ENCODE measurements around the gene TBATA.

TBATA gene

GRCh38 chr10:70812814-70813213 lies 27.6 kb upstream of the TBATA start:
- TF ChIP-seq CTCF (IDR thresholded peaks at IDR 0.05; ENCODE audit: insufficient read depth, low read length, poor library complexity, severe bottlenecking), result no peak
- no peaks in the 10 kb centered on the region for H3K36me3 ChIP-seq (ENCODE audit: control insufficient read depth, insufficient read depth, low read length)
- H3K27me3 ChIP-seq (replicated peaks; ENCODE audit: control insufficient read depth, insufficient read depth, low read length), result no peaks in the 10 kb centered on the region; the same call in 1 of the 2 replicates
- no peak for DNase-seq (ENCODE audit: extremely low read depth, insufficient read length)
- no peak overlapping the region for H3K4me3 ChIP-seq (replicated peaks; ENCODE audit: low read depth, low read length)

GRCh38 chr10:70811881-70812280 lies 26.7 kb upstream of the TBATA start:
- no peak for DNase-seq (ENCODE audit: extremely low read depth, insufficient read length)
- no peak for TF ChIP-seq CTCF (IDR thresholded peaks at IDR 0.05; ENCODE audit: insufficient read depth, low read length, poor library complexity, severe bottlenecking)
- H3K4me3 ChIP-seq (replicated peaks; ENCODE audit: low read depth, low read length), result no peak overlapping the region
- H3K36me3 ChIP-seq (ENCODE audit: control insufficient read depth, insufficient read depth, low read length), result no peaks in the 10 kb centered on the region
- H3K27me3 ChIP-seq (replicated peaks; ENCODE audit: control insufficient read depth, insufficient read depth, low read length), result peaks cover 2% of the 10 kb centered on the region; the same call in 1 of the 2 replicates

DNA sequence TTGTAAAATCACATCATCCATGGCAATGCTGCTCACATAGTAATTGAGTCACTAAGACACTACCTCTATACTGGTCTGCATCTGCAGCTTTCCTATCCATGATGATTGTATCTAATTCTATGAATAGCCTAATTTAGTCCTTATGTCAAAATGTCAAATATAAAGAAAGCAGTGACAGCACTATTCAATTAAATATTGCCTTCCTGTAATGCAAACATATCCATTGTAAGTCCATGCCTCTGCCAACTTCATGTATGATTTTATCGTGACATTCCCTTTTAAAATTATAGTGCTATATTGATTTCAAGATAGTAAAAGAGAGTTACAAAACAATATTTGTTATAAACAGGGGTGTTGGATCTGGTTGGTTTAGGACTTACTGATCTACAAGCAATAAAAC lies 25.8 kb upstream of the TBATA start:
- Histone ChIP-seq H3K4me3 (replicated peaks; ENCODE audit: low read depth, low read length) (no peak overlapping the region), H3K36me3 (ENCODE audit: control insufficient read depth, insufficient read depth, low read length) (no peaks in the 10 kb centered on the region), H3K27me3 (replicated peaks; ENCODE audit: control insufficient read depth, insufficient read depth, low read length) (peaks cover 2% of the 10 kb centered on the region)
- TF ChIP-seq CTCF (IDR thresholded peaks at IDR 0.05; ENCODE audit: insufficient read depth, low read length, poor library complexity, severe bottlenecking), result no peak
- no peak for DNase-seq (ENCODE audit: extremely low read depth, insufficient read length)

- TF ChIP-seq CTCF (IDR thresholded peaks at IDR 0.05; ENCODE audit: insufficient read depth, low read length, poor library complexity, severe bottlenecking), result no peak
- Histone ChIP-seq H3K36me3 (ENCODE audit: control insufficient read depth, insufficient read depth, low read length) (no peaks in the 10 kb centered on the region), H3K4me3 (replicated peaks; ENCODE audit: low read depth, low read length) (no peak overlapping the region), H3K27me3 (replicated peaks; ENCODE audit: control insufficient read depth, insufficient read depth, low read length) (peaks cover 2% of the 10 kb centered on the region)
- DNase-seq (ENCODE audit: extremely low read depth, insufficient read length), result no peak
Observed at GRCh38 chr10:70809726-70810125, 24.5 kb upstream of the TBATA start.

DNA sequence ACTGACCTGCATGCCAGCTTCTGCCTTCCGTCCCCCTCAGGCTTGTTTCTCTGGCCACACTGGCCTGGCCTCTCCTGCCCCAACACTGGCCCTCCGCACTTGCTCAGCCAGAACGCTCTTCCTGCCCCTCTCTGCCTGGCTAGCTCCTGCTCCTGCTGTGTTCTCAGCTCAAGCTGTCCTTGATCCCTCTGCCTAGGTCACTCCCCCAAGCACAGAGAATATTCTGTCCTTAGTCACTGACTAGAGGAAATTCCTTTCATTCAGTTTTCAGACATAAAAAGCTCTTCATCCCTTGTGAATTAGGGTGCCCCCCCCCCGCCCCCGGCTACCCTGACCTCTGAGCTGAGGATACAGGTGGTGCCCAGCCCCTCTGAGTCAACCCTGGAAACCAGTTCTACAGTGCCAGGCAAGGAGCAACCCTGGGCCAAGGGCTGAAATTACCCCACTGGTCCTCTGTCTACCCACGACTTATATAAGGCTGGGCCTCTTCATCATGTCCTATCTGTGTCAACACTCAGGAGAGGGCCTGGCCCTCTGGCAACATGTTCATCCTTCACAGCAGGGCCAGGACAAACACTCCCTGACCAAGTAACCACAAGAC lies 23.9 kb upstream of the TBATA start:
- no peak for DNase-seq (ENCODE audit: extremely low read depth, insufficient read length)
- TF ChIP-seq CTCF (IDR thresholded peaks at IDR 0.05; ENCODE audit: insufficient read depth, low read length, poor library complexity, severe bottlenecking), result no peak
- no peaks in the 10 kb centered on the region for H3K36me3 ChIP-seq (ENCODE audit: control insufficient read depth, insufficient read depth, low read length)
- H3K27me3 ChIP-seq (replicated peaks; ENCODE audit: control insufficient read depth, insufficient read depth, low read length), result peaks cover 2% of the 10 kb centered on the region
- no peak overlapping the region for H3K4me3 ChIP-seq (replicated peaks; ENCODE audit: low read depth, low read length)

DNA sequence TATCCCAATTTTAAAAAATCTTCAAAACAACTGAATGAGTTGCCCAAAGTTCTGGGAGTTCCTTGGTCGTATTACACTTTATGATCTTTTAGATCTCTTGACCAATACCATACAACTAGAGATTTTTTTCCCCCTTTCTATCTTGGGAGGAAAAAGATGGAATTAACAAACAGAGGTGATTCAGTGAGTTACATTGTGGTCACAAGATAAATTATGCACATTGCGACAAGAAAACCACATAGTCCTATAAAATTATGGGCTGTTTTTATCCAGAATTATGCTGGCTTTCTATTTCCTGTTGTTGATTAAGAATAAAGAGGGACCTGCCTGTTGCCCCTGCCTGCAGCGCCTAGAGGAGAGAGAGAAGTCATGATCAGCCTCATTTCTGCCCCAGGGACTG lies 22.4 kb upstream of the TBATA start:
- no peak for TF ChIP-seq CTCF (IDR thresholded peaks at IDR 0.05; ENCODE audit: insufficient read depth, low read length, poor library complexity, severe bottlenecking)
- H3K27me3 ChIP-seq (replicated peaks; ENCODE audit: control insufficient read depth, insufficient read depth, low read length), result peaks cover 2% of the 10 kb centered on the region
- H3K4me3 ChIP-seq (replicated peaks; ENCODE audit: low read depth, low read length), result no peak overlapping the region
- H3K36me3 ChIP-seq (ENCODE audit: control insufficient read depth, insufficient read depth, low read length), result no peaks in the 10 kb centered on the region
- no peak for DNase-seq (ENCODE audit: extremely low read depth, insufficient read length)

All from GM06990 (cell line).